Tibial nerve (tissue), 4 donors: ENCODE measurements around the gene CENPM.

Experiments used
- EP300 ChIP-seq, 2 donors: sonication (generic); formaldehyde crosslinking; IDR thresholded peaks; one replicate each; pipeline ENCODE4 v1.6.1; 2017; ENCODE audit warnings: antibody characterized with exemption in 2 of 2, mild to moderate bottlenecking in 1 of 2
- POLR2A ChIP-seq, 2 donors: fragments of 450-650 bp; IDR thresholded peaks; one replicate each; pipeline ENCODE4 v1.6.1; 2017; ENCODE audit warnings: antibody characterized with exemption in 2 of 2, mild to moderate bottlenecking in 2 of 2, moderate library complexity in 2 of 2
- TF ChIP-seq, protein P1 (sequence below), 5 experiments: fragments of 200-600 bp in 3 of 5; fragments of 450-650 bp in 2 of 5; sonication (generic) in 3 of 5; IDR thresholded peaks; one replicate each; pipeline ENCODE4 v1.5.1; 2016 to 2019; ENCODE audit warnings: antibody characterized with exemption in 5 of 5, mild to moderate bottlenecking in 3 of 5, moderate library complexity in 2 of 5

DNA sequence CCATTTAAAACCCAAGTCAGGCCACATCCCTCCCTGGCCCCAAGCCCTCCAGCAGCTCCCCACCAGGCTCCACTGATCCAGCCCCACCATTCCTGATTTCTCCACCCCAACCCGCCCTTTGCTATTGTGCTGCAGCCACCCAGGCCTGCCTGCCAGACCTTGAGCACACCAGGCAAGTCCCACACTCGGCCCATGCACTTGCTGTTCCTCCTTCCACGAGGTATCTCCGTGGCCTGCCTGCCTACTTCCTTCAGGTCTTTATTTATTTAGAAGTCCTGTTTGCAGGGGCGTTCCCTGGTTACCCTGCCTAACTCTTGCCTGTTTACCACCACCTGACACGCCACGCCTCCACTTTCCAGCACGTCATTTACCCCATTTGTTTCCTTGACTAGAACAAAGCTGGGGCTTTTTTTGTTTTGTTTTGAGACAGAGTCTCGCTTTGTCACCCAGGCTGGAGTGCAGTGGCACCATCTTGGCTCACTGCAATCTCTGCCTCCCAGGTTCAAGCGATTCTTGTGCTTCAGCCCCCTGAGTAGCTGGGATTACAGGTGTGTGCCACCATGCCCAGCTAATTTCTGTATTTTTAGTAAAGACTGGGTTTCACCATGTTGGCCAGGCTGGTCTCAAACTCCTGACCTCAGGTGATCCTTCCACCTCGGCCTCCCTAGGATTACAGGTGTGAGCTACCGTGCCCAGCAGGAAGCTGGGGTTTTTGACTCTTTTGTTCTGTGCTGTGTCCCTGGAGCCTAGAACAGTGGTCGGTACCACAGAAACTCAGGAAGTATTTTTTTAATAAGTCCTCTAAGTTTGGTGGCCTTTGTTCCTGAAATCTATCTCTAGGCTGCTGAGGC, 6.7 kb downstream of the CENPM start:
- TF ChIP-seq, protein P1, sequence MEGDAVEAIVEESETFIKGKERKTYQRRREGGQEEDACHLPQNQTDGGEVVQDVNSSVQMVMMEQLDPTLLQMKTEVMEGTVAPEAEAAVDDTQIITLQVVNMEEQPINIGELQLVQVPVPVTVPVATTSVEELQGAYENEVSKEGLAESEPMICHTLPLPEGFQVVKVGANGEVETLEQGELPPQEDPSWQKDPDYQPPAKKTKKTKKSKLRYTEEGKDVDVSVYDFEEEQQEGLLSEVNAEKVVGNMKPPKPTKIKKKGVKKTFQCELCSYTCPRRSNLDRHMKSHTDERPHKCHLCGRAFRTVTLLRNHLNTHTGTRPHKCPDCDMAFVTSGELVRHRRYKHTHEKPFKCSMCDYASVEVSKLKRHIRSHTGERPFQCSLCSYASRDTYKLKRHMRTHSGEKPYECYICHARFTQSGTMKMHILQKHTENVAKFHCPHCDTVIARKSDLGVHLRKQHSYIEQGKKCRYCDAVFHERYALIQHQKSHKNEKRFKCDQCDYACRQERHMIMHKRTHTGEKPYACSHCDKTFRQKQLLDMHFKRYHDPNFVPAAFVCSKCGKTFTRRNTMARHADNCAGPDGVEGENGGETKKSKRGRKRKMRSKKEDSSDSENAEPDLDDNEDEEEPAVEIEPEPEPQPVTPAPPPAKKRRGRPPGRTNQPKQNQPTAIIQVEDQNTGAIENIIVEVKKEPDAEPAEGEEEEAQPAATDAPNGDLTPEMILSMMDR (IDR thresholded peaks at IDR 0.05): no peak
- TF ChIP-seq POLR2A (IDR thresholded peaks at IDR 0.05): no peak
- peak in 1 of 2 donors; percentile 6 for TF ChIP-seq EP300 (IDR thresholded peaks at IDR 0.05)
